Left ventricle myocardium superior (tissue), 1 donor: ENCODE measurements around the gene TMEM174. TPM values are rescaled to one million over a fixed set of nuclear protein-coding genes. Genes with fewer than 3 reads are reported as not detected.
"Not testable (repeated sequence)": the region's sequence is repeated elsewhere in the genome, so short reads cannot be mapped to it uniquely, and the experiment has no call there.

Experiments used
- ATAC-seq: fragments of 200-7000 bp; cut with Tn5 transposase; one replicate; pipeline ENCODE4 v1.9.1; 2020; ENCODE audit warnings: mild to moderate bottlenecking, moderate library complexity
- DNase-seq: peaks from one replicate; pipeline ENCODE4 v3.0.0-alpha.2; 2020
- intact Hi-C: fragments of 100-400 bp; cut with micrococcal nuclease; formaldehyde crosslinking; loops from one replicate; pipeline ENCODE4 v1.11.0; 2022
- total RNA-seq: library from RNA; stranded (reverse); fragmentation: NEBNext Ultra II Directional; extraction: Animal tissue kit (Norgen Biotek cat#: 25700); gene quantifications from one replicate; pipeline ENCODE4 v1.2.1, GENCODE V29; 2021
- donor health status: DM: no; HTN: yes; CAD: no; lungs with severe emphysema.

TMEM174 gene
- total RNA-seq, 1 donor from 2014 or later = not detected

- ATAC-seq = peak; percentile 37
- intact Hi-C loops = no loop called here
- no peak for DNase-seq
Observed at GRCh38 chr5:73215531-73215890, 42.5 kb downstream of the TMEM174 start.

GRCh38 chr5:73215891-73216610, 43.1 kb downstream of the TMEM174 start:
- DNase-seq = peak; percentile 82
- peak; percentile 100 for ATAC-seq
- intact Hi-C loops = no loop called here

- intact Hi-C loops = no loop called here
- ATAC-seq (no peak), DNase-seq (no peak)
Observed at GRCh38 chr5:73218552-73219171, 45.7 kb downstream of the TMEM174 start.

GRCh38 chr5:73219336-73219735, 46.3 kb downstream of the TMEM174 start:
- intact Hi-C loops, DNase-seq: not testable (repeated sequence)

GRCh38 chr5:73221161-73221560, 48.2 kb downstream of the TMEM174 start:
- DNase-seq (no peak), ATAC-seq (no peak)
- intact Hi-C loops = no loop called here

More at GRCh38 chr5:73219336-73219735, 46.3 kb downstream of the TMEM174 start:
- not testable (repeated sequence) for ATAC-seq

- DNase-seq = no peak
- intact Hi-C loops = no loop called here
- ATAC-seq = no peak
Observed at GRCh38 chr5:73221726-73222125, 48.7 kb downstream of the TMEM174 start.

GRCh38 chr5:73222173-73222572, 49.2 kb downstream of the TMEM174 start:
- intact Hi-C loops = no loop called here
- ATAC-seq (no peak), DNase-seq (no peak)

Other genes with a start within 250 kb of the TMEM174 start
- 20.1 TPM for gene FCHO2, start 217.2 kb upstream of the TMEM174 start, total RNA-seq
- gene TMEM171, start 52.6 kb upstream of the TMEM174 start, total RNA-seq = not detected